Measurements from ENCODE around the gene FBLN1.

DNA sequence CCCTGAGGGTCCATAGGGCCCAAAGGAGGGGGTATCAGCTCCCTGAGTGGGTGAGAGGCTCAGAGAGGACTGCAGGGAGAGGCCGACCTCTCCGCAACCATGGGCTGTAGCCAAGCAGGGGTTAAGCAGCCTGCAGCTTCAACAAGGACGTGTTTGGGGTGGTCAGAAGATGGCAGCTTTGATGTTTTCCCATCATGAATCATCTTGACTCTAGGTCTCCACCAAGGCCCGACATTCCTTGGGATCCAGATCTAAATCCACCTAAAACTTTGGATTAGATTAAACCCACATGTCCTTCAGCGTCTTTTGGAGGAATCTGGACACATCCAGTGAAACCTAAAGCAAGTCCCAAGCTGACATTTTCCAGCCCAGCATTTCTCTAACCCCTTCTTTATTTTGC lies 19.8 kb downstream of the FBLN1 start:
- no peak for TF ChIP-seq CTCF (IDR thresholded peaks at IDR 0.05)
- TF ChIP-seq SMAD4 (CRISPR knock-in tag; IDR thresholded peaks at IDR 0.05) = no peak
- TF ChIP-seq, protein P1, sequence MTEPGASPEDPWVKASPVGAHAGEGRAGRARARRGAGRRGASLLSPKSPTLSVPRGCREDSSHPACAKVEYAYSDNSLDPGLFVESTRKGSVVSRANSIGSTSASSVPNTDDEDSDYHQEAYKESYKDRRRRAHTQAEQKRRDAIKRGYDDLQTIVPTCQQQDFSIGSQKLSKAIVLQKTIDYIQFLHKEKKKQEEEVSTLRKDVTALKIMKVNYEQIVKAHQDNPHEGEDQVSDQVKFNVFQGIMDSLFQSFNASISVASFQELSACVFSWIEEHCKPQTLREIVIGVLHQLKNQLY (CRISPR knock-in tag; IDR thresholded peaks at IDR 0.05) = no peak
- no peak for TF ChIP-seq GABPB1 (CRISPR knock-in tag; IDR thresholded peaks at IDR 0.05)
- no peak for TF ChIP-seq TCF7 (CRISPR knock-in tag; IDR thresholded peaks at IDR 0.05; ENCODE audit: low read depth)
- no peak for TF ChIP-seq MAX (CRISPR knock-in tag; IDR thresholded peaks at IDR 0.05)
- TF ChIP-seq, protein P2, sequence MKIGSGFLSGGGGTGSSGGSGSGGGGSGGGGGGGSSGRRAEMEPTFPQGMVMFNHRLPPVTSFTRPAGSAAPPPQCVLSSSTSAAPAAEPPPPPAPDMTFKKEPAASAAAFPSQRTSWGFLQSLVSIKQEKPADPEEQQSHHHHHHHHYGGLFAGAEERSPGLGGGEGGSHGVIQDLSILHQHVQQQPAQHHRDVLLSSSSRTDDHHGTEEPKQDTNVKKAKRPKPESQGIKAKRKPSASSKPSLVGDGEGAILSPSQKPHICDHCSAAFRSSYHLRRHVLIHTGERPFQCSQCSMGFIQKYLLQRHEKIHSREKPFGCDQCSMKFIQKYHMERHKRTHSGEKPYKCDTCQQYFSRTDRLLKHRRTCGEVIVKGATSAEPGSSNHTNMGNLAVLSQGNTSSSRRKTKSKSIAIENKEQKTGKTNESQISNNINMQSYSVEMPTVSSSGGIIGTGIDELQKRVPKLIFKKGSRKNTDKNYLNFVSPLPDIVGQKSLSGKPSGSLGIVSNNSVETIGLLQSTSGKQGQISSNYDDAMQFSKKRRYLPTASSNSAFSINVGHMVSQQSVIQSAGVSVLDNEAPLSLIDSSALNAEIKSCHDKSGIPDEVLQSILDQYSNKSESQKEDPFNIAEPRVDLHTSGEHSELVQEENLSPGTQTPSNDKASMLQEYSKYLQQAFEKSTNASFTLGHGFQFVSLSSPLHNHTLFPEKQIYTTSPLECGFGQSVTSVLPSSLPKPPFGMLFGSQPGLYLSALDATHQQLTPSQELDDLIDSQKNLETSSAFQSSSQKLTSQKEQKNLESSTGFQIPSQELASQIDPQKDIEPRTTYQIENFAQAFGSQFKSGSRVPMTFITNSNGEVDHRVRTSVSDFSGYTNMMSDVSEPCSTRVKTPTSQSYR (CRISPR knock-in tag; IDR thresholded peaks at IDR 0.05) = no peak
- TF ChIP-seq NFYB (CRISPR knock-in tag; conservative IDR thresholded peaks at IDR 0.05; ENCODE audit: low read depth) = no peak
- TF ChIP-seq HMGXB4 (CRISPR knock-in tag; IDR thresholded peaks at IDR 0.05) = no peak
- TF ChIP-seq TEAD4 (CRISPR knock-in tag; IDR thresholded peaks at IDR 0.05) = no peak
- no peak for TF ChIP-seq NR3C1 (CRISPR knock-in tag; conservative IDR thresholded peaks at IDR 0.05; ENCODE audit: low read depth)
- TF ChIP-seq, protein P3, sequence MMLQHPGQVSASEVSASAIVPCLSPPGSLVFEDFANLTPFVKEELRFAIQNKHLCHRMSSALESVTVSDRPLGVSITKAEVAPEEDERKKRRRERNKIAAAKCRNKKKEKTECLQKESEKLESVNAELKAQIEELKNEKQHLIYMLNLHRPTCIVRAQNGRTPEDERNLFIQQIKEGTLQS (CRISPR knock-in tag; conservative IDR thresholded peaks at IDR 0.05) = no peak
